GM20000 (cell line): ENCODE measurements around the gene RNF208.

ENCODE experiments used
- DNase-seq: peaks from one replicate; pipeline ENCODE4 v3.0.0; 2012; ENCODE audit warnings: low spot score
- CTCF ChIP-seq: IDR thresholded peaks from 2 replicates; pipeline ENCODE4 v1.5.1; 2012; ENCODE audit warnings: mild to moderate bottlenecking, control low read depth; ENCODE audit errors: extremely low read depth, missing control alignments

RNF208 gene

GRCh38 chr9:137256856-137257255 lies 34.8 kb upstream of the RNF208 start:
- no peak for DNase-seq
- TF ChIP-seq CTCF, result no peak

- DNase-seq, result no peak
- TF ChIP-seq CTCF, result no peak
Measured at GRCh38 chr9:137256362-137256761, 34.3 kb upstream of the RNF208 start.

- no peak for DNase-seq
Measured at GRCh38 chr9:137255448-137256114, 33.5 kb upstream of the RNF208 start.

GRCh38 chr9:137254624-137255447 lies 32.8 kb upstream of the RNF208 start, which contains the start of gene NELFB:
Gene NELFB (plus strand): TSS chr9:137255327.
- no peak for TF ChIP-seq CTCF
- DNase-seq, result peak; percentile 100

More at GRCh38 chr9:137255448-137256114, 33.5 kb upstream of the RNF208 start:
- no peak for TF ChIP-seq CTCF

- no peak for TF ChIP-seq CTCF
- DNase-seq, result no peak
Measured at GRCh38 chr9:137253717-137254623, 31.9 kb upstream of the RNF208 start.

- TF ChIP-seq CTCF, result no peak
- no peak for DNase-seq
Measured at GRCh38 chr9:137252555-137253506, 30.8 kb upstream of the RNF208 start.
